NCI-H1436 (cell line): Measurements from ENCODE around the gene ACD.
"Not testable (repeated sequence)": the region's sequence is repeated elsewhere in the genome, so short reads cannot be mapped to it uniquely, and the experiment has no call there.

Experiments used
- DNase-seq: peaks from one replicate; lab custom pipeline; 2025; lab: John Stamatoyannopoulos, UW

The ACD gene

GRCh38 chr16:67659675-67660563, at the start of gene ACD:
Gene ACD (minus strand): TSS chr16:67660260. CDS start chr16:67660220, 40 bp downstream.
- DNase-seq, result peak; percentile 88

GRCh38 chr16:67709050-67709449, 49.0 kb upstream of the ACD start:
- DNase-seq, result no peak

GRCh38 chr16:67708368-67708771, 48.3 kb upstream of the ACD start:
- no peak for DNase-seq

- no peak for DNase-seq
Measured at GRCh38 chr16:67707790-67708189, 47.7 kb upstream of the ACD start.

- DNase-seq, result no peak
Measured at GRCh38 chr16:67707210-67707609, 47.1 kb upstream of the ACD start.

GRCh38 chr16:67704110-67704509, 44.0 kb upstream of the ACD start:
- no peak for DNase-seq

- no peak for DNase-seq
Measured at GRCh38 chr16:67703626-67704025, 43.6 kb upstream of the ACD start.

- no peak for DNase-seq
Measured at GRCh38 chr16:67702130-67702529, 42.1 kb upstream of the ACD start.

- no peak for DNase-seq
Measured at GRCh38 chr16:67701420-67701819, 41.4 kb upstream of the ACD start.

- DNase-seq, result no peak
Measured at GRCh38 chr16:67699265-67699664, 39.2 kb upstream of the ACD start.

GRCh38 chr16:67697422-67698185, 37.5 kb upstream of the ACD start:
- no peak for DNase-seq

GRCh38 chr16:67694611-67695010, 34.6 kb upstream of the ACD start:
- no peak for DNase-seq

- DNase-seq, result not testable (repeated sequence)
Measured at GRCh38 chr16:67693517-67694285, 33.6 kb upstream of the ACD start.

GRCh38 chr16:67685388-67686112, 25.5 kb upstream of the ACD start:
- DNase-seq, result no peak

- DNase-seq, result no peak
Measured at GRCh38 chr16:67683767-67684166, 23.7 kb upstream of the ACD start.

GRCh38 chr16:67679935-67680897, 20.2 kb upstream of the ACD start:
- no peak for DNase-seq

GRCh38 chr16:67678354-67679023, 18.4 kb upstream of the ACD start:
- DNase-seq, result no peak

GRCh38 chr16:67677712-67678111, 17.7 kb upstream of the ACD start:
- no peak for DNase-seq

- no peak for DNase-seq
Measured at GRCh38 chr16:67676939-67677338, 16.9 kb upstream of the ACD start.

- DNase-seq, result no peak
Measured at GRCh38 chr16:67676516-67676915, 16.5 kb upstream of the ACD start.
